Fibroblast of skin of abdomen (primary cell): ENCODE data around the gene SUFU.
A peak's percentile ranks its signal among the peaks of the same experiment; 100 is the strongest.

ENCODE experiments used
- DNase-seq: peaks from one replicate; pipeline ENCODE4 v3.0.0-alpha.2; 2013

The SUFU gene

GRCh38 chr10:102597131-102597991 lies 93.6 kb downstream of the SUFU start:
- DNase-seq = no peak

- no peak for DNase-seq
Observed at GRCh38 chr10:102598243-102598642, 94.5 kb downstream of the SUFU start.

DNA sequence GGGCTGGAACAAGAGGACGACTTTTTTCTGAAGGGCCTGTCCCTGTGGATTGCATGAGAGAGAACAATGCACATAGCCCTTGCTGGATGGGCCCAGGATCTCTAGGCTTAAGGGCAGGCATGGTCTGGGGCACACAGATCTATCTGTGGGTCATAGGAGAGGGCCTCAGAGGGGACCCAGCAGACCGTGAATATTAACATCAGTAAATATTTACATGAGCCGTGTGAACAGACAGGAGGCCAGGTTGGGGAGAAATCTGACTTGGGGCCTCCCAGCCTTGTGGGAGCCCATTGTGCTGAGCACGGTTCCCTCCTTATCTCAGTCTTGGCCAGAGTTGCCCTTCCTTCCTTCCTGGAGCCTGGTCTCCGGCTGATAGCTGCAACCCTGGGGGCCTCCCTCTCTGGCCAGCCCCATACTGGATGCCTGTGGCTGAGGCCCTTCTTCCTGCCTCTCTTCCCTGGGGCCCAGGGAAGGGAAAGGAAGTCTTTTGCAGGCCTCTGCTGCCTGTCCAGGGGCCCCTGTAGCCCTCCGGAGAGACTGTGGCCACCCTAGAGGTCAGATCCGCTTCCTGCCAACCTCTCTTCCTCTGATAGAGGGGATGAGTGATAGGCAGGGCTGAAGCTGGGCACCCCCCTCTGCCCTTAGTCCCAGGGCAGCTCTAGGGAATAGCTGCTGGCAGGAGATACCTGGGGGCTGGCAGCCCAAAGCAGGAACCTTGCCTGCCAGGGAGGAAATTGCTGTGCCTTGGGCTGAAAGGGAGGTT lies 96.0 kb downstream of the SUFU start:
- DNase-seq = no peak

GRCh38 chr10:102600816-102601215 lies 97.0 kb downstream of the SUFU start:
- no peak for DNase-seq

DNA sequence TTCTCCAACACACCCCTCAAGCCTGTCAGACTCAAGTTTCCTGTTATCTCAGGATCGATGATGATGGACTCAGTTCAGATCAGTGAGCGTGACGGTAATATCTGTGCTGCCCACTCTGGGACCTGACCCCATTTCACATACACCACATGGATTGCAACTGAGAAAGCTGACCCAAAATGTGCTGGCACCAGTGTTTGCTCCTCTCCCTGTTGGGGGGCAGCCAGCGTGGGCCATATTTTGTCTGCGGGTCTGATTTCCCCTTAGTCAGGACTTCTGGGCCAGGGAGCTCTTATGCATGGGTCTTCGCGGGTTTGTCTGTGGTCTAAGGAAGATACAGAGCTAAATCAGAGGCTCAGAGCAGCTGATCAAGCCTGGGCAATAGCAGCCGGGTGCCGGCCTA lies 97.9 kb downstream of the SUFU start:
- DNase-seq = no peak

- DNase-seq = no peak
Observed at GRCh38 chr10:102602272-102603045, 98.7 kb downstream of the SUFU start.

DNA sequence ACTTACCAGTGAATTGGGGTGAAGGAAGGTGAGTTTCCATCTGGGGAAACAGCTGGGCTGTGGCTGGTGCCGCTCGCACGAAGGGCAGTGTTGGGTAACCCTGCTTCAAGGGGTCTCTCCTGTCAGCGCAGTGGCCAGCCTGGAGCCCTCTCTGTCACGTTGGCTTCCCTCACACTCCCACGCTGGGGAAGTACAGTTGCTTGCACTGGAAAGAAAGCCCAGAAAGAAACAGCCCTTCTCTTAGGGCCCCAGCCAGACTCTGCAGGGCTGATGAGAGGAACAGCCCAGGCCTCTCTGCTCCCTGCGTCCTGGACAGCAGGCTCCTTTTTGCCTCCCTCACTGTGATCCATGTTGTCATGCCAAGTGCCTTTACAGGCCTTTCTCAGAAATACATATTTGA lies 100.2 kb downstream of the SUFU start:
- no peak for DNase-seq

DNA sequence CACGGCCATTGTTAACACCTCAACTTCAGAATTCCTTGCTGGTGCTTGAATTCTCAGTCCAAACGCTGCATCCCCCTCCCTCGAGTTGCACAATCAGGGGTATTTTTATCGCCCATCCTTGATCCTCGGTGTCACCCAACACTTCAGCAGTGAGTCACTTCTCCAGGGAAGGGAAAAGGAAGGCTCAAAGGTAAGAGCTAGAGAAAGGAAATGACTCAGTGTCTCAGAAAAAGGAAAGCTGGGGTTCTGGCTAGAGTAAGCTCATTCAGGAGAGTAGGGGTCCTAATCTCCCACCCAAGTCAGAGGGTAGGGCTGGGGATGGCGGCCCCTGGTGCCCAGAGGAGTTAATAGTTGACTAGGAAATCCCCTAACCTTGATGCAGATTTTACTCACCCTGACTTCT lies 100.7 kb downstream of the SUFU start:
- DNase-seq = peak; percentile 87

DNA sequence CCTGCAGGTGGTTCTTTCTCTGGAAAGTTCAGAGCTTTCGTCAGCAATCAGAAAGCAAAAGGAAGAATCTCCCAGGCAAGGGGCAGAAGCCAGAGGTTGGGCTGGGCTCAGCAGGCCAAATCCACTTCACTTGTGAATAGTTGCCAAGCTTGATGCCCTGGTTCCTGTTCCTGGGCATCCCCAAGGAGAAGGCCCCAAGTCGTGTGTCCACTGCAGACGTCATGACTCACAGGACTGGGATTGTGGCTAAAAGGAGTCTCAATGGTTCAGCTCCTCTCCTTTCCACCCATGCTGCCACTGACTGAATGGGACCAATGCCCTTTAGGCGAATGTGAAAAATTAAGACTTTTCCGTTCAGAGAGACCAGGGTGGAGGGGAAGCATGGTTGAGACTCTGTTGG lies 101.9 kb downstream of the SUFU start:
- DNase-seq = no peak

DNA sequence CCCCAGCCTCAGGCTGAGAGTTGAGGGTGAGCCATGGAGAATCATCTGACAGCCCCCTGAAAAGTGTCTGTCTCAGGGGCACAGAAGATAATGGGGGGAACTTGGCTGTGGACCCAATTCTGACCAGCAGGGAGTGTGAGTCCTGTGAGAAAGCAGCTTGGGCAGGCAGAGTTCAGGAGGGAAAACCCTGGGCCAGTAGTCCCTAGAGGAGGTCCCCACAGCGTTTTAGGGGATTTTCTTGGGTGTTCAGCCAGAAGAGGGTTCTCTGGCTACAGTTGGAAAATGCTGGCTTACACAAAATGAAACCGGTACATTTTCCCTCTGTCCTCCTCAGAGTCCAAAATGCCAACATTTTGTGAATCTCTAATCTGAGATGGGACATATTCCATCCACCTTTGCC lies 104.7 kb downstream of the SUFU start:
- no peak for DNase-seq

DNA sequence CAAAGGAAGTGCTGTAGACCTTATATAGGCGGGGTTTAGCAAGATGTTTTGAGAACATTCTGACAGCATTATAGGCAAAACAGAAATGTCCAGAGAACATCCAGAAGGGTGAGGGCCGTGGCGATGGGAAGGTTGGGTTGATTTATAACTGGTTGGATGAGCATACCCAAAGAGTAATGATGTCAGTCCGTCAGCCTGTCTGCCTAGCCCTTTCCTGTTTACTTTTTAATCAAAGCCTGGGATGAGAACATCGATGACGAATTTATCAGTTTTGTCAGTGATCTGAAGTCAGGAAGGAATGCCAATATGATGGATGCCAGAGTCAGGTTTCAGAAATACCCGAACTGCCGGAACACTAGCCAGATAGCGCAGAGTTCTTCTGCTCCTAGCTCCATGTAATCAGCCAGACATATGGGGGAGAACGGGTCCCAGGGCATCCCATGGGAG lies 106.7 kb downstream of the SUFU start:
- no peak for DNase-seq

DNA sequence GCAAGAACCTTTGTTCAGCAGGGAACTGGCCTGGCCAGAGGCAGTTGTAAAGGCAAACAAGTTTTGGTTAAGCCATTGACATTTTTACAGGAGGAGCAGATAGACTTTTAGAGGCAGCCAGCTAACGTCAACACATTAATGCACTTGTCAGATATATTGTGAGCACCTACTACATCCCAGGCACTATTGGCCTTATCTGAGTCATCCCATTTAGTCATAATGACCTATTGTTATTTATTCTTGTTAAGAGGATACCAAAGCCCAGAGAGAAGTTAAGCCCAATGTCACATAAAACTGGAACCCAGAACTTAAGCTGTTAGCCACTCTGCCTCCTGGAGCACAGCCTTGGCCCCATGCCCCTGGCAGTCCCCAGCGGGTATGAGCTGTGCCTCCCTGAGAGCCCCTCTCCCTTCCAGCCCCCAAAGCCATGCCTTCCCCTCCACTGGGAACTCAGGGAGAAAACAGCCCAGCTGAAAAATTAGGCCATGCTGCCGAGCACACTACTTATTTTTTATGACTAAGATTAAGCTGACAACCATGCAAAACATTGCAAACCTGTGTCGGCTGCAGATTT lies 107.8 kb downstream of the SUFU start:
- no peak for DNase-seq

GRCh38 chr10:102612964-102613275 lies 109.1 kb downstream of the SUFU start:
- no peak for DNase-seq

DNA sequence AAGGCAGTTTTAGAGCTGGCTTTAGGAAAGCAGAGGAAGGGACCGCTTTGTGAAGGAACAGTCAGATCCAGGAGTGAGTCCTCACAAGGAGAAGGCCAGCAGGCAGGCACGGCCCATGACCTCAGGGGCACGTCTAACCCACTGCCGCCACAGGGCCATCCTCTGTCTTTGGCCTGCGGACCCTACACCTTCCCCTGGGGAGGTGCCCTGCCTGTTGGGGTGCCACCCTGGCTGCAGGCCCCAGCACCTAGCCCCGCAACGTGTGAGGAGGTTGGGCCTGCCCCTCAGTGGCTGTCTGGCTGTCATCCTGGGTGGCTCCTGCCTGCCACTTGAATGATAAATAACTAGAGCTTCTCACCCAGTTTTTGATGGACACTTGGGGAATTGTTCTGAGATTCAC lies 109.5 kb downstream of the SUFU start:
- DNase-seq = no peak

GRCh38 chr10:102613785-102614184 lies 110.0 kb downstream of the SUFU start:
- DNase-seq = no peak

DNA sequence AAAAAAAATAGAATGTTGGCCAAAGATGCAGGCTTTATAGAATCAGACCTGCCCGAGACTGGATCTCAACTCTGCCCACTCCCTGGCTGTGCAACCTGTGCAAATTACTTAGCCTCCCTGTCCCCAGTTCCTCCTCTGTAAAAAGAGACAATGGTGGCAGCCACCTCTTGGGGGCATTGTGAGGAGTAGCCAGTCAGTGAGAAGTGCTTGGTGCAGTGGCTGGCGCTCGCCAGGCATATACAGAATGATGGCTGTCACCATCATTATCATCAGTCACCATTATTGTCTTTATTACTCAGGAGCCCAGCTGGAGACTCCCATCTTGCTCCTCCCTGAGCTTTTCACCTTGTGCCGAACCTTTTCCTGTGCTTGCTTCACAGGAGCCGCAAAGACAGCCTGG lies 111.1 kb downstream of the SUFU start:
- no peak for DNase-seq

DNA sequence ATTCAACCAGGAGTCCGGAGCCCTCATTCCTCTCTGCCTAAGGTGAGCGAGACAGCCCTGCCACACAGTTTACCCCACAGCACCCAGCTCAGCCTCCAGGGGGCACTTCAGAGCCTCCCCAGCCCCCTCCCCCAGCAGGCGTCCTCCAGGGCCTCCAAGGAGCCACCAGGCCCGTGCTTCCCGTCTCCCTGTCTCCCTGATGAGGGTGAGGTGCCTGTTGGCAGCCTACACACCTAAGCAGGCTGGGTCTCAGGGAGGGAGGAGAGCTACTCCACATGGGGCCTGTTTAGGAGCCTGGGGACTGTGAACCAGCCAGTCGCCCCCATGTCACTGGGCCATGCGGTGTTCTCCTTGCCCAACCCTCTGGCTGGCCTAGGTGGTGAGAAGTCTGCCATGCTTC lies 111.6 kb downstream of the SUFU start:
- no peak for DNase-seq

DNA sequence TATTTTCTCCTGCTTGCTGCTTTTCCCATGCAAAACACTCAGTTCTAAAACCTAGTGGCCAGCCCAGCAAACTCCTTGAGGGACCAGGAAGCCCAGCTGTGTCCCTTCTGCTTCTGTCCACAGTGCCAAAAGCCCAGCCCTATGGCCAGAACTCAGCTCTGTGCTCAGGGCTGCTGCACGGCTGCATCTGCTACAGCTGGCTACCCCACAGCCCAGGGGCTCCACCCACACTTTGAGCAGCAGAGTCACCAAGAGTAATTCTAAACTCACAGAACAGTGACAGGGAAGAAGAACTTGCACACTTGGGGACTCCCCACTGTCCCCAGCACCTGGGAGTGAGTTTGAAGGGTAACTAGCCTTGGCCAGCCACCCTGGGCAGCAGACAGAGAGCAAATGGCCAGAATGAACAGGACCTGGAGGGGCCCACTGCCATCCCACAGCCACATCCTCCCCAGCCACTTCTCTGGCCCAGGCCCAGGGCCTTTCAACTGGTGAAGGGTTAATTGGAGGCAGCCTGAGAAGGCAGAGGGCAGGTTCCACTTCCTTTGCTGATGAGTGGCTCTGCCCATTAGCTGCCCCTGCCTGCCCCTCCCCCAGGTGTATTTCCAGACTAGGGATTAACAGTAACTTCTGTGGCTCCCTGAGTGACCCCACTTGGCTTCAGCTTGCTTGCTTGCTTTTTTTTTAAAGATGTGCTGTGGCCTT lies 112.4 kb downstream of the SUFU start:
- DNase-seq = no peak

DNA sequence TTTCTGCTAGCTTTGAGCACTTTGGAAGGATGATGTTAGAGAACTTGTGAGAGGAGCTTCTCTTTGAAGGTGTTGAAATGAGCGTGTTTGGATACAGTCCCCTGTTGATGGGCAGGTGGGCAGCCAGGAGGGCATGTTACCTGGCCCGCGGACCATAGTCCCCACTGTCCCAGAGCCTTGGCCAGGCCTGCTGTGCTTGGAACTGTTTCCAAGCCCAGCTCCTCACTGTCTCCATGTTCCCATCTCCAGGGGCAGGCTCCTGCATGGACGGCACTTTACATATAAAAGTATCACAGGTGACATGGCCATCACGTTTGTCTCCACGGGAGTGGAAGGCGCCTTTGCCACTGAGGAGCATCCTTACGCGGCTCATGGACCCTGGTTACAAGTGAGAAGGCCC lies 113.3 kb downstream of the SUFU start:
- no peak for DNase-seq

GRCh38 chr10:102617816-102618215 lies 114.0 kb downstream of the SUFU start:
- DNase-seq = no peak

- DNase-seq = no peak
Observed at GRCh38 chr10:102619281-102619981, 115.7 kb downstream of the SUFU start.

GRCh38 chr10:102620138-102620590 lies 116.4 kb downstream of the SUFU start:
- DNase-seq = no peak
